Lung (tissue), 12 donors: ENCODE measurements around the gene TNN. TPM values are rescaled to one million over a fixed set of nuclear protein-coding genes. Genes with fewer than 3 reads are reported as not detected.

Experiments used
- ATAC-seq: fragments of 200-7000 bp; cut with Tn5 transposase; one replicate; pipeline ENCODE4 v1.9.1; 2020; ENCODE audit warnings: moderate number of reproducible peaks; ENCODE audit not compliant: insufficient read depth, low FRiP score
- DNase-seq, 3 donors: peaks; one replicate each; pipeline ENCODE4 v3.0.0-alpha.2; 2013 to 2017
- H3K27ac ChIP-seq, 2 donors: one replicate each; pipeline ENCODE4 v1.5.1; 2013; ENCODE audit warnings: mild to moderate bottlenecking in 2 of 2, moderate library complexity in 2 of 2, control low read depth in 1 of 2, inconsistent platforms in 1 of 2, low read depth in 1 of 2, low read length in 1 of 2
- H3K27me3 ChIP-seq, 3 donors: one replicate each; pipeline ENCODE4 v1.5.1; 2013; ENCODE audit warnings: low read length in 2 of 3; ENCODE audit not compliant: control insufficient read depth in 3 of 3, insufficient read depth in 3 of 3
- H3K36me3 ChIP-seq, 4 donors: one replicate each; pipeline ENCODE4 v1.5.1; 2013; ENCODE audit warnings: low read length in 4 of 4, mild to moderate bottlenecking in 1 of 4, moderate library complexity in 1 of 4; ENCODE audit not compliant: control insufficient read depth in 4 of 4, insufficient read depth in 4 of 4
- H3K4me1 ChIP-seq, 5 donors: one replicate each; pipeline ENCODE4 v1.5.1; 2013; ENCODE audit warnings: low read length in 5 of 5, mild to moderate bottlenecking in 2 of 5, moderate library complexity in 1 of 5; ENCODE audit not compliant: control insufficient read depth in 5 of 5, insufficient read depth in 5 of 5
- H3K4me3 ChIP-seq: one replicate; pipeline ENCODE4 v1.5.1; 2013; ENCODE audit warnings: mild to moderate bottlenecking, control low read depth, moderate library complexity
- H3K9ac ChIP-seq, 2 donors: one replicate each; pipeline ENCODE4 v1.5.1; 2013; ENCODE audit warnings: low read length in 2 of 2, control low read depth in 1 of 2; ENCODE audit not compliant: insufficient read depth in 1 of 2
- H3K9me3 ChIP-seq, 4 donors: one replicate each; pipeline ENCODE4 v1.5.1; 2013; ENCODE audit warnings: low read length in 3 of 4, mild to moderate bottlenecking in 1 of 4, moderate library complexity in 1 of 4; ENCODE audit not compliant: control insufficient read depth in 4 of 4, insufficient read depth in 3 of 4
- WGBS, 2 donors: extraction: QIAGEN DNeasy Blood & Tissue Kit; methylation state at CpG; one replicate each; pipeline ENCODE4 v1.1.7; 2013; 5-methylcytosine and 5-hydroxymethylcytosine counted together
- polyA plus RNA-seq, 2 donors: library from polyadenylated mRNA; stranded (reverse); fragments of 200-250 nt; gene quantifications; one replicate each; pipeline ENCODE4 v1.2.1, GENCODE V29; 2013
- total RNA-seq, 2 donors: library from RNA; depleted of rRNA in 1 of 2; stranded (reverse); fragments of >200 nt in 1 of 2; gene quantifications; one replicate each; pipeline ENCODE4 v1.2.1, GENCODE V29; 2014 to 2021
- TF ChIP-seq, protein P1 (sequence below): IDR thresholded peaks from 2 replicates; pipeline ENCODE4 v1.5.1; 2012; ENCODE audit warnings: mild to moderate bottlenecking; ENCODE audit errors: control extremely low read depth, extremely low read depth
- donor health status: control.
- donor health status: control.
- donor health status: Bipolar disorder and iron deficiency.
- donor health status: healthy.
- donor health status: DM: yes; HTN: yes; CAD: no.

TNN gene
- total and polyA plus RNA-seq, 4 donors: 0.02 to 1.3 (median 0.04) TPM; not detected in 1

DNA sequence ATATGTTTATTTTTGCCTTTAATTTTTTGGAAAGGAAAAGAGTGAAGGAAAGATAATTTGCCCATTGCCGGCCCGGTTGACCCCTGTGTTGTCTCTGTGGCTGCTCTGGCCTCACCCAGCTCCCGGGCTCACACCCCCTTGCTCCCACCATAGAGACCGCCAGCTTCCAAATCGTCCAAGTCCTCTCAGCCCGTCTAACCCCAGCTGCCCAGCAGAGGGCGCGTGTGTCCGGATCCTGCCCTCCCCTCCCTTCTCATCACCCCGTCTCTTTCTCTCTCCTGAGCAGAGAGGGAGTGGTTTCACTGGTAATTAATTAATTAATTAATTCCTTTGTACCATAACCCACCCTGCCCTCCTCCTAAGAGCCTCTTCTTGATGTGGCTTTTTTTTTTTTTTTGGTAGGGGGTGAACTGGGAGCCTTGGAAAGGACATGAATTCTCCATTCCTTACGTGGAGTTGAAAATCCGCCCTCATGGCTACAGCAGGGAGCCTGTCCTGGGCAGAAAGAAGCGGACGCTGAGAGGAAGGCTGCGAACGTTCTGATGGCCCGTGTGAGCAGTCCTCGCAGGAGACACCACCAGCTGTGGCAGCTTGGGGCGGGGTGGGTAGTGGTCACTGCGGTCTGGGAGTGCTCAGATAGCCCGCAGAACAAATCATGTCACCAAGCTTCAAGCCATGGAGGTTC is 79.0 kb downstream of the TNN start:
- H3K4me3 ChIP-seq: no peak overlapping the region
- 33 to 37% methylated on average over 21 of the region's 21 CpGs for WGBS, 2 donors
- peaks cover 0 to 6% (median 0%) of the 10 kb centered on the region in 5 donors for H3K4me1 ChIP-seq
- DNase-seq: peak; percentile 69 to 78 (median 75)
- peaks cover 0 to 2% (median 0%) of the 10 kb centered on the region in 4 donors for H3K9me3 ChIP-seq
- TF ChIP-seq, protein P1, sequence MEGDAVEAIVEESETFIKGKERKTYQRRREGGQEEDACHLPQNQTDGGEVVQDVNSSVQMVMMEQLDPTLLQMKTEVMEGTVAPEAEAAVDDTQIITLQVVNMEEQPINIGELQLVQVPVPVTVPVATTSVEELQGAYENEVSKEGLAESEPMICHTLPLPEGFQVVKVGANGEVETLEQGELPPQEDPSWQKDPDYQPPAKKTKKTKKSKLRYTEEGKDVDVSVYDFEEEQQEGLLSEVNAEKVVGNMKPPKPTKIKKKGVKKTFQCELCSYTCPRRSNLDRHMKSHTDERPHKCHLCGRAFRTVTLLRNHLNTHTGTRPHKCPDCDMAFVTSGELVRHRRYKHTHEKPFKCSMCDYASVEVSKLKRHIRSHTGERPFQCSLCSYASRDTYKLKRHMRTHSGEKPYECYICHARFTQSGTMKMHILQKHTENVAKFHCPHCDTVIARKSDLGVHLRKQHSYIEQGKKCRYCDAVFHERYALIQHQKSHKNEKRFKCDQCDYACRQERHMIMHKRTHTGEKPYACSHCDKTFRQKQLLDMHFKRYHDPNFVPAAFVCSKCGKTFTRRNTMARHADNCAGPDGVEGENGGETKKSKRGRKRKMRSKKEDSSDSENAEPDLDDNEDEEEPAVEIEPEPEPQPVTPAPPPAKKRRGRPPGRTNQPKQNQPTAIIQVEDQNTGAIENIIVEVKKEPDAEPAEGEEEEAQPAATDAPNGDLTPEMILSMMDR: peak; percentile 60
- no peak for ATAC-seq
- no peaks in the 10 kb centered on the region for H3K36me3 ChIP-seq
- no peak overlapping the region for H3K27ac ChIP-seq
- H3K27me3 ChIP-seq: peaks cover 0 to 3% (median 0%) of the 10 kb centered on the region in 3 donors
- H3K9ac ChIP-seq: no peak overlapping the region

DNA sequence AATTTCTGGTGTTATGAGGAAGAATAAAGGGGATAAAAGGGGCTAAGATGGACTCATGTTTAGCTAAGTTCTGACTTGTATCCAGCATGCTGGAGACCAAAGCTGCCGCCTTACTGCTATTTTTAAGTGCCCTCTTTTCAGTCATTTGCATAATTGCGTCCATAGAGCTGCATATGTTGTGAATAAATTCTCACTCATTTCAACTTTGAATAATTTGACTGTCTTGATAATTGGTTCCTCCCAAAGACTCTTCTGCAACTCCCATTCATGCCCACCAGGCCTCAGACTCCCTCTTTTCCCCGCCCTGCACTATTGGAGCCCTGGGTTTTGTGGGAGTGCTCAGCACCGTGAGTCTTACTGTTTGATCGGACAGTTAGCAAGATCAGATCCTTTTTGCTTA is 79.9 kb downstream of the TNN start:
- no peak overlapping the region for H3K9ac ChIP-seq
- peaks cover 0 to 7% (median 5%) of the 10 kb centered on the region in 3 donors for H3K27me3 ChIP-seq
- ATAC-seq: no peak
- H3K9me3 ChIP-seq: peaks cover 0 to 2% (median 0%) of the 10 kb centered on the region in 4 donors
- no peaks in the 10 kb centered on the region for H3K36me3 ChIP-seq
- DNase-seq: no peak
- H3K4me3 ChIP-seq: no peak overlapping the region
- TF ChIP-seq, protein P1: no peak
- H3K4me1 ChIP-seq: peaks cover 0 to 6% (median 0%) of the 10 kb centered on the region in 5 donors
- WGBS, 2 donors: 93 to 94% methylated on average over 5 of the region's 5 CpGs
- H3K27ac ChIP-seq: no peak overlapping the region

DNA sequence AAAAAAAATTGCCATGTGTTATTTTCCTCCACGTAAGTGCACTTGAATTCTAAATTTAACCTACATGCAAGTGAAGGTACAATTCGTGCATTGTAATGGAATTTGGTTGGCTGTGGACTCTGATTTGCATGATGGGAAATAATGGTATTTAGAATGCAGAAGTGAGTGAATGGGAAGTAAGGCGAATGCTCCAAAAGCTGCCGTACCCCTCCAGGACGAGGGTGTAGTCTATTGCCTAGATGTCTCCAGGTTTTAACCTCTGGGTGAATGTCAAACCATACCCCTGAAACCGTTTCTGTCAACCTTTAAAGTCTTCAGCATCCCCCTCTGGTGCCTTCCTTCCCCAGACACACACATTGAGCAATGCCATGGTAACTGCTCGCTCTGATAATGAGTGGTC is 80.4 kb downstream of the TNN start:
- ATAC-seq (no peak), DNase-seq (no peak)
- WGBS, 2 donors: 60 to 64% methylated on average over 7 of the region's 7 CpGs
- Histone ChIP-seq H3K27ac (no peak overlapping the region), H3K27me3 (peaks cover 0 to 11% (median 6%) of the 10 kb centered on the region in 3 donors), H3K9me3 (peaks cover 0 to 2% (median 0%) of the 10 kb centered on the region in 4 donors), H3K9ac (no peak overlapping the region), H3K4me3 (no peak overlapping the region), H3K4me1 (peaks cover 0 to 6% (median 0%) of the 10 kb centered on the region in 5 donors), H3K36me3 (no peaks in the 10 kb centered on the region)
- TF ChIP-seq, protein P1: no peak
